OCI-LY1 (cell line): ENCODE results near the gene ZNF775.

Experiments
- CTCF ChIP-seq: fragments of 200-600 bp; sonication (generic), shearing (Covaris generic); IDR thresholded peaks from 2 replicates; pipeline ENCODE4 v1.5.1; 2017; ENCODE audit warnings: mild to moderate bottlenecking, antibody characterized with exemption, low read length, moderate library complexity, mixed read lengths
- EZH2 ChIP-seq: fragments of 200-600 bp; sonication (generic), shearing (Covaris generic); IDR thresholded peaks from 2 replicates; pipeline ENCODE4 v1.8.0; 2017; ENCODE audit warnings: borderline replicate concordance, mixed run types, mild to moderate bottlenecking, antibody characterized with exemption, low read length, moderate library complexity, mixed read lengths

- no peak for TF ChIP-seq CTCF
- TF ChIP-seq EZH2 = no peak
These were observed 63.7 kb downstream of the ZNF775 start for GRCh38 chr7:150442811-150443210.
